Stimulated activated CD8-positive, alpha-beta memory T cell treated with anti-CD3 and anti-CD28 coated beads, Interleukin-15, amount 100 ng/mL, for 24 hours (primary cell): ENCODE results near the gene RBSN.

Experiments
- DNase-seq: peaks from one replicate; pipeline ENCODE4 v3.0.0-alpha.2; 2020; ENCODE audit warnings: low read depth

RBSN gene

GRCh38 chr3:15060029-15060428, 38.9 kb downstream of the RBSN start:
- DNase-seq, result no peak

- DNase-seq, result no peak
Observed at GRCh38 chr3:15056676-15057404, 42.1 kb downstream of the RBSN start.

- DNase-seq, result no peak
Observed at GRCh38 chr3:15055019-15055557, 43.9 kb downstream of the RBSN start.

GRCh38 chr3:15053541-15053940, 45.4 kb downstream of the RBSN start:
- DNase-seq, result no peak

- no peak for DNase-seq
Observed at GRCh38 chr3:15052335-15053242, 46.4 kb downstream of the RBSN start.

- no peak for DNase-seq
Observed at GRCh38 chr3:15051531-15051930, 47.4 kb downstream of the RBSN start.

GRCh38 chr3:15050405-15051092, 48.4 kb downstream of the RBSN start:
- DNase-seq, result no peak

- no peak for DNase-seq
Observed at GRCh38 chr3:15049584-15049983, 49.4 kb downstream of the RBSN start.

- DNase-seq, result no peak
Observed at GRCh38 chr3:15045667-15046066, 53.3 kb downstream of the RBSN start.

GRCh38 chr3:15044326-15044725, 54.6 kb downstream of the RBSN start:
- no peak for DNase-seq

GRCh38 chr3:15043408-15044171, 55.4 kb downstream of the RBSN start:
- DNase-seq, result no peak

- no peak for DNase-seq
Observed at GRCh38 chr3:15042936-15043335, 56.0 kb downstream of the RBSN start.

GRCh38 chr3:15041950-15042349, 57.0 kb downstream of the RBSN start:
- DNase-seq, result no peak

- no peak for DNase-seq
Observed at GRCh38 chr3:15040844-15041243, 58.1 kb downstream of the RBSN start.

GRCh38 chr3:15038306-15038705, 60.6 kb downstream of the RBSN start:
- no peak for DNase-seq

GRCh38 chr3:15033103-15033502, 65.8 kb downstream of the RBSN start:
- no peak for DNase-seq

- no peak for DNase-seq
Observed at GRCh38 chr3:15032650-15033049, 66.3 kb downstream of the RBSN start.

GRCh38 chr3:15029625-15030024, 69.3 kb downstream of the RBSN start:
- DNase-seq, result no peak

- DNase-seq, result no peak
Observed at GRCh38 chr3:15023719-15024118, 75.2 kb downstream of the RBSN start.

- DNase-seq, result no peak
Observed at GRCh38 chr3:15023249-15023648, 75.7 kb downstream of the RBSN start.
